Activated CD8-positive, alpha-beta memory T cell treated with anti-CD3 and anti-CD28 coated beads, Interleukin-2, amount 10 ng/mL, durations not matched to agents 7 days and 5 days (primary cell): Measurements from ENCODE around the gene PLEKHA4. TPM values are rescaled to one million over a fixed set of nuclear protein-coding genes. Genes with fewer than 3 reads are reported as not detected.
"Not testable (repeated sequence)": the region's sequence is repeated elsewhere in the genome, so short reads cannot be mapped to it uniquely, and the experiment has no call there.

Source experiments
- ATAC-seq: fragments of 150-1000 bp; cut with Tn5 transposase; one replicate; pipeline ENCODE4 v1.10.0; 2021; ENCODE audit warnings: moderate library complexity
- CTCF ChIA-PET: fragments of 350-600 bp; sonication (Branson Sonifier 250); formaldehyde crosslinking; loops from one replicate; lab custom pipeline; 2021; ENCODE audit warnings: antibody characterized with exemption; lab: Charles Lee
- DNase-seq: peaks from one replicate; pipeline ENCODE4 v3.0.0-alpha.2; 2020
- H3K27ac Mint-ChIP-seq: one replicate; pipeline ENCODE4 v1.8.0; 2021; ENCODE audit warnings: mild to moderate bottlenecking, mixed read lengths
- H3K27me3 Mint-ChIP-seq: one replicate; pipeline ENCODE4 v1.8.0; 2021; ENCODE audit warnings: mixed read lengths
- H3K36me3 Mint-ChIP-seq: one replicate; pipeline ENCODE4 v1.8.0; 2021; ENCODE audit warnings: mild to moderate bottlenecking, mixed read lengths
- H3K4me1 Mint-ChIP-seq: one replicate; pipeline ENCODE4 v1.8.0; 2021; ENCODE audit warnings: mixed read lengths
- H3K4me3 Mint-ChIP-seq: one replicate; pipeline ENCODE4 v1.8.0; 2021; ENCODE audit warnings: mild to moderate bottlenecking, moderate library complexity, mixed read lengths
- H3K9me3 Mint-ChIP-seq: one replicate; pipeline ENCODE4 v1.8.0; 2022; ENCODE audit warnings: low read depth, mixed read lengths
- total RNA-seq, 2 experiments: library from RNA; stranded (reverse); gene quantifications; one replicate each; pipeline ENCODE4 v1.2.3, GENCODE V29; 2021

Gene PLEKHA4
- total RNA-seq, 2 experiments from 2014 or later: 2.2 to 5.6 TPM

DNA sequence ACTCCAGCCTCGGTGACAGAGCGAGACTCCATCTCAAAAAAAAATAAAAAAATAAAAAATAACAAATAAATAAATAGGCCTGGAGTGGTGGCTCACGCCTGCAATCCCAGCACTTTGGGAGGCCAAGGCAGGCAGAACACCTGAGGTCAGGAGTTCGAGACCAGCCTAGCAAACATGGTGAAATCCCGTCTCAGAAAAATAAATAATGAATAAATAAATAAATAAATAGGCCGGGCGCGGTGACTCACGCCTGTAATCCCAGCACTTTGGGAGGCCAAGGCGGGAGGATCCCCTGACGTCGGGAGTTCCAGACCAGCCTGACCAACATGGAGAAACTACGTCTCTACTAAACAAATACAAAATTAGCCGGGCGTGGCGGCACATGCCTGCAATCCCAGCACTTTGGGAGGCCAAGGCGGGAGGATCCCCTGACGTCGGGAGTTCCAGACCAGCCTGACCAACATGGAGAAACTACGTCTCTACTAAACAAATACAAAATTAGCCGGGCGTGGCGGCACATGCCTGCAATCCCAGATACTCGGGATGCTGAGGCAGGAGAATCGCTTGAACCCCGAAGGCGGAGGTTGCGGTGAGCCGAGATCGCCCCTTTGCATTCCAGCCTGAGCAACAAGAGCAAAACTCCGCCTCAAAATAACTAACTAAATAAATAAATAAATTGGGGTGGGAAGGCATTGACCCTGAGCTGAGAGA lies 3.2 kb upstream of the PLEKHA4 start:
- CTCF ChIA-PET: interaction anchor here (0.9 to 3.5 kb wide), 9 partner anchors 9 to 122 kb away, joined by 3 to 16 read pairs (median 5); partner anchors contain the start of genes NUCB1 and RUVBL2
- not testable (repeated sequence) for H3K9me3 Mint-ChIP-seq, DNase-seq, ATAC-seq
- H3K27ac Mint-ChIP-seq: peak overlapping the region; percentile 100
- H3K36me3 Mint-ChIP-seq: peaks cover 31% of the 10 kb centered on the region
- H3K4me3 Mint-ChIP-seq: peak overlapping the region; percentile 98
- peaks cover 12% of the 10 kb centered on the region for H3K27me3 Mint-ChIP-seq
- peaks cover 39% of the 10 kb centered on the region for H3K4me1 Mint-ChIP-seq

DNA sequence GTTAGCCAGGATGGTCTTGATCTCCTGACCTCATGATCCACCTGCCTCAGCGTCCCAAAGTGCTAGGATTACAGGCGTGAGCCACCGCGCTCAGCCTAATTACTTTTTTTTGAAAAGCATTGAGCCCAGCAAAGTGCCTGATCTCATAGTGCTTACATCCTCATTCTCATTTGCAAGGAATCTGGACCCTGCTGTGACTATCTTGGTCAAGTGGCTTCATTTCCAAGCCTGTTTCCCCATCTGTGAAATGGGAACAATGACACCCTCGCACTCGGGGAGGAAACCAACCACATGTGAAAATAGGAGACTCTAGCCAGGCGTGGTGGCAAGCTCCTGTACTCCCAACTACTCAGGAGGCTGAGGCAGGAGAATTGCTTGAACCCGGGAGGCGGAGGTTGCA lies 1.6 kb upstream of the PLEKHA4 start:
- Mint-ChIP-seq H3K9me3 (no peaks in the 10 kb centered on the region), H3K27ac (no peak overlapping the region), H3K36me3 (peaks cover 19% of the 10 kb centered on the region), H3K4me3 (no peak overlapping the region), H3K27me3 (peaks cover 17% of the 10 kb centered on the region), H3K4me1 (peaks cover 24% of the 10 kb centered on the region)
- no peak for DNase-seq
- ATAC-seq: no peak
- CTCF ChIA-PET: interaction anchor here (0.7 to 3.5 kb wide), 2 partner anchors 27 to 165 kb away, joined by 3 to 16 read pairs; no protein-coding TSS in a partner anchor

DNA sequence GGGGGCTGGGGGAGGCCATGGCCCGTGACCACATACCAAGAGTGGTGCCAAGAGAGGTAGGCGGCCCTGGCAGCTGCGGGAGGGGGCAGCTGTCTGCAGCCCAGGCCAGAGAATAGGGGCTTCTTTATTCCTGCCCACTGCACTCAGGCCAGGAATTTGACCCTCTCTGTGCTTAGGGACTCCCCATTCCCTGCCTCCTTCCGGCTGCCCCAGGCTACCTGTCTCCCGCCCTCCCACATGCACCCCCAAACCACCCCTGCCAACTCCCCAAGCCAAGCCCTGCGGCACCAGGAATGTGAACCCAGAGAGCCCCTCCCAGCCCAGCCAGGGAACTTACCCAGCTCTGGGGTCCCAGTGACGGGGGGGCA lies 687 bp downstream of the PLEKHA4 start:
- Mint-ChIP-seq H3K4me1 (peaks cover 6% of the 10 kb centered on the region), H3K27ac (no peak overlapping the region), H3K4me3 (no peak overlapping the region), H3K9me3 (no peaks in the 10 kb centered on the region), H3K27me3 (peaks cover 17% of the 10 kb centered on the region), H3K36me3 (no peaks in the 10 kb centered on the region)
- DNase-seq: no peak
- CTCF ChIA-PET: no interaction called here
- ATAC-seq: no peak

DNA sequence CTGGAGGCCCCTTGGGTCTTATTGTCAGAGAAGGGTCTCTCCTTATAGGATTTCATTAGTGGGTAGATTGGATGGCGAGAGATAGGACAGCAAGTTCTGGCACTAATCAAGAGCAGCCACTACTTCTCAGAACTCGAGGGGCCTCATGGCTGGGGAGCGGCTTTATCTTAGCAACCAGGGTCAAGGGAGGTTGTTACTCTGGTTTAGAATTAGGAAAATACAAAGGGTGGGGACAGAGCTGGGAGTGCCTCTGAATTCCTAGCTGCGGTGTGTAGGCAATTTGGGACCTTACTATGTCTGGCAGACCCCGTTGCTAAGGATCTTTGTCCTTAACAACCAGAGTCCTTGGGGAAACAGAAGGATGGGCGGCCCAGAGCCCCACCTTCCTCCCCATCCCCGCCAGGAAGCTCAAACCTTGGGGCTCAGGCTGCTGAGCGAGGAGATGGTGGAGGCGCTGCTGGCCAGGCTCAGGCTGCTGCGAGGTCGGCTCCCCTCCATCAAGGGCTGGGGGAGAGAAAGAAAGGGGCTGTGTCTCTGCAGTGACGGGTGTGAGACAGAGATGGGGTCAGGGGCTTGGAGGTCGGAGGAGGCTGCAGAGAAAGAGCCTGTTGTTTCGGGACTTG lies 1.2 kb downstream of the PLEKHA4 start:
- CTCF ChIA-PET: interaction anchor here (1.8 kb wide), 1 partner anchor 25 kb away, joined by 5 read pairs; no protein-coding TSS in a partner anchor
- H3K4me1 Mint-ChIP-seq: peaks cover 6% of the 10 kb centered on the region
- no peak overlapping the region for H3K27ac Mint-ChIP-seq
- no peaks in the 10 kb centered on the region for H3K9me3 Mint-ChIP-seq
- DNase-seq: no peak
- H3K36me3 Mint-ChIP-seq: no peaks in the 10 kb centered on the region
- no peak overlapping the region for H3K4me3 Mint-ChIP-seq
- ATAC-seq: no peak
- peaks cover 17% of the 10 kb centered on the region for H3K27me3 Mint-ChIP-seq

DNA sequence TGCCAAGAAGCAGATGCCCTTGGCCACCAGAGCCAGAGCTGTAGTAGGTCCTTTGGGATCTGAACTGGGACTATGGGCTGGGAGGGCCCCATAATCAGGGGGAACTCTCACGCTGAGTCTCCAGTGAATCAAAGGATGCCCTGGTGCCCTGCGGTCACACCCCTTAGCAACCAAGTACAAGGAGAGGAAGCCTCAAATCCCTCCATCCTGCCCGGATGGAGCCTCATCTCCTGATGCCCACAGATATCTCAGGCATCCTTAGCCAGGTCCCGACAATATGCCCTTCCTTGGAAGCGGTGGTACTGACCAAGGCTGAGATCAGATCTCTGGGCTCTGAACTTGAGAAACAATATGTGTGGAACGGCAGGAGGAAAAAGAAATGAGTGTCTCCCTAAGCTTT lies 1.7 kb downstream of the PLEKHA4 start:
- no peaks in the 10 kb centered on the region for H3K36me3 Mint-ChIP-seq
- H3K27ac Mint-ChIP-seq: no peak overlapping the region
- H3K4me1 Mint-ChIP-seq: peaks cover 4% of the 10 kb centered on the region
- no peak overlapping the region for H3K4me3 Mint-ChIP-seq
- H3K27me3 Mint-ChIP-seq: peaks cover 17% of the 10 kb centered on the region
- CTCF ChIA-PET: interaction anchor here (1.8 kb wide), 1 partner anchor 24 kb away, joined by 5 read pairs; no protein-coding TSS in a partner anchor
- ATAC-seq (no peak), DNase-seq (no peak)
- H3K9me3 Mint-ChIP-seq: no peaks in the 10 kb centered on the region

DNA sequence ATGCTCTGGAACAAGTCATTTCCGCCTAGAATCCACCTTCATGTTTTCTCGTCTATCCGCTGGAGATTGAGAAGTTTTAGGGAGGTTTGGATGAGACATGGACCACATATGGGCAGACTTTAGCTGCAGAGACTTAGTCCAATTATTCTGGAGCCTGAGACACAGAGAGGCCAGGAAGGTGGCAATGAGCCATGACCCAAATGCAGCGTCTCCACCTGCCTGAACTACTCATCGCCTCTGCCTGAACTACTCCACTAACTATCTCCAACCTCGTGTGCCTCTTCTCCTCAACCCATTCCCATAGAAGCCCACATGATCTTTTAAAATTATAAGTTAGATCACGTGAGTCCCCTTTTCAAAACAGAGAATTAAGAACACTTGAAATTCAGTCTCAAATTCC lies 5.6 kb downstream of the PLEKHA4 start:
- no peak overlapping the region for H3K4me3 Mint-ChIP-seq
- ATAC-seq (no peak), DNase-seq (no peak)
- H3K4me1 Mint-ChIP-seq: peaks cover 4% of the 10 kb centered on the region
- H3K36me3 Mint-ChIP-seq: no peaks in the 10 kb centered on the region
- H3K27me3 Mint-ChIP-seq: peaks cover 13% of the 10 kb centered on the region
- H3K27ac Mint-ChIP-seq: peak overlapping the region; percentile 32
- CTCF ChIA-PET: interaction anchor here (1.3 kb wide), 1 partner anchor 20 kb away, joined by 3 read pairs; no protein-coding TSS in a partner anchor
- H3K9me3 Mint-ChIP-seq: no peaks in the 10 kb centered on the region

DNA sequence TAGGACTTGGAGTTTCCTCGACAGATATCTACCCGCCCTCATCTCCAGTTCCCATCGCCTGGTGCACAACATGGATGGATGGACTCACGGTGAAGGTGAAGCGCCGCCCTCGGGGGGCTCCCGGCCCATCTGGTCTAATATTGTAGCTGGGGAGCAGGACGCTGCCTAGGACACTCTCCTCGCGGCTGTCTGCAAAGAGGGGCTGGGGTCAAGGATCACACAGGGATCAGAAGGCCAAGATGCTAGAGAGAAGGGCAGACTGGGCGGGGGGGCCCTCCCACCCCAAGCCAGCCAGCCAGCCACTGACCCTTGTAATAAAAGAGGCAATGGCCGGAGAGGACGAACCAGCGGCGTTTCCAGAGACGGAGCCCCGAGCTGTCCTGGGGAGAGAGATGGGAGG lies 7.1 kb downstream of the PLEKHA4 start:
- ATAC-seq: no peak
- H3K9me3 Mint-ChIP-seq: no peaks in the 10 kb centered on the region

DNA sequence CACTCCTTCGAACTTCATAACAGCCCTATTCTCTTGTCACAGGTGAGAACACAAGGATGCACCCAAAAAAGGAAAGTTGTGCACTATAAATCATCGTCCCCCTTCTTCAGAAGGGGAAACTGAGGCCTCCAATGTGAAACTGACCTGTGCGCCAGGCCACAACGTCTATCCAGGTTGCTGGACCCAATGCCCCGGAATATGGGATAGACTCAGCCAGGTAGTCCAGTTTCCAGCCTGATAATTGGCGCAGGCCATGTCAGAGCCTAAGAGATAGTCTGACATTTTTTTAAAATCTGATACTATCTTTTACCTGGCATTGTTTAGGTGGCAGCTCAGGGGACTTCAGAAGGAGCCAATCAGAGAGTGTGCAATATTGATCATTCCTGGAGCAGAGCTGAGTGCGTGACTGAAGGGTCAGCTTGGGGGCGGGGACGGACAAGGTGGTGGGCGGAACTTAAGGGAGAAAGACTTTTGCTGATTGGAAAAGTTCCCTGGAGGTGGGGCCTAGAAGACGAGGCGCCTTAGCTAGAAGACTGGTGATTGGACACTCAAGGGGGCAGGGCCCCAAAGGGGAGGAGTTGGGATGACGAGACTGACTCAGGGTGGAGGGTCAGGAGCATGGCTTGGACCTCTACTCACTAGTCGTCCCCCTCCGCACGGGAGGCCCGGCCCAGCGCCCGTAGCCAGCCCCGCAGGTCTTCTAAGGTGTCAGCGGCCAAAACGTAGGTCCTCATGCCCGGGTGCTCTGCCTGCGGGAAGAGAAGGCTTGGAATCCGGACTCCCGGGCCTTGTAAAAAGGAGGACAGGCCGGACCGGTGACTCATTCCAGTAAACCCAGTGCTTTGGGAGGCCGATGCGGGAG lies 8.5 kb downstream of the PLEKHA4 start:
- no peaks in the 10 kb centered on the region for H3K9me3 Mint-ChIP-seq
- DNase-seq: no peak
- no peak for ATAC-seq
- H3K36me3 Mint-ChIP-seq: no peaks in the 10 kb centered on the region
- H3K27ac Mint-ChIP-seq: no peak overlapping the region
- H3K27me3 Mint-ChIP-seq: no peaks in the 10 kb centered on the region
- no peak overlapping the region for H3K4me3 Mint-ChIP-seq
- CTCF ChIA-PET: interaction anchor here (0.8 to 1.6 kb wide), 2 partner anchors 14 to 17 kb away, joined by 4 read pairs; no protein-coding TSS in a partner anchor
- peaks cover 4% of the 10 kb centered on the region for H3K4me1 Mint-ChIP-seq

More for the DNA sequence above, 7.1 kb downstream of the PLEKHA4 start:
- H3K27me3 Mint-ChIP-seq: peaks cover 3% of the 10 kb centered on the region
- CTCF ChIA-PET: interaction anchor here (0.6 to 1.6 kb wide), 2 partner anchors 13 to 66 kb away, joined by 3 to 4 read pairs; no protein-coding TSS in a partner anchor
- no peak for DNase-seq
- peaks cover 4% of the 10 kb centered on the region for H3K4me1 Mint-ChIP-seq
- H3K27ac Mint-ChIP-seq: no peak overlapping the region
- no peak overlapping the region for H3K4me3 Mint-ChIP-seq
- no peaks in the 10 kb centered on the region for H3K36me3 Mint-ChIP-seq

DNA sequence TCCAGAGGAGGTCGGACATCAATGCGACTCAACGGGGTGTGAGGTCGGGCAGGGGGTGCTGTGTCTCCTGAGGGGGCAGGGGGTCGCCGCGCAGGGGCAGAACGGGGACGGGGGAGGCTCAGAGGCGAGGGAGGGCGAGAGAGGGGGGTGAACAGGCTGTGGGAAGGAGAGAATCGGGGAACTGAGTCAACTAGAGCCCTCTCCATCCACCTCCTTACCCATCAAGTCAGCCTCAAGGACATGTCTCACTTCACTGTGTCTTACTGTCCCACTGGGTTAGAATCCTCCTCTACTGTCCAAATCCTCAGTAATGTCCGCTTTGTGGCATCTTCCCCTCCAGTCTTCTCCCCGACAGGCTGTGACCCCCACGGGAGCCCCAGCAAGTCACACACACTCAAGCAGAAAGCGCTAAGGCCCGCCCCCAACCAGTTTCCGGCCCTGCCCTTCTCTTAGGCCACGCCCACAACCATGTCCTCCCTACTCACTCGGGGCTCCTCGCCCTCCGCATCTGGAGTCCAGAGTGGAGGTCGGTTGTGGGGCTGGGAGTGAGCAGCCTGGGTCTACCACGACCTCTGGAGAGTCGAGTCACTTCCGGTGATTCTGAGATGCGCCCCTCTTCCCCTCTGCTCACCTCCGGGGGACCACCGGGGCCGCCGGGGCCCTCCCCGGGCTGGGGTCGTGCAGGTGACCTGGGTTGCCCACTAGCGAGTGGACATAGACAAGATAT lies 9.3 kb downstream of the PLEKHA4 start:
- no peaks in the 10 kb centered on the region for H3K9me3 Mint-ChIP-seq
- H3K36me3 Mint-ChIP-seq: no peaks in the 10 kb centered on the region
- peak overlapping the region; percentile 77 for H3K27ac Mint-ChIP-seq
- no peaks in the 10 kb centered on the region for H3K27me3 Mint-ChIP-seq
- ATAC-seq: peak; percentile 90
- H3K4me3 Mint-ChIP-seq: peak overlapping the region; percentile 78
- H3K4me1 Mint-ChIP-seq: peaks cover 4% of the 10 kb centered on the region
- CTCF ChIA-PET: interaction anchor here (8.1 kb wide), 1 partner anchor 16 kb away, joined by 51 read pairs; no protein-coding TSS in a partner anchor
- peak; percentile 87 for DNase-seq

DNA sequence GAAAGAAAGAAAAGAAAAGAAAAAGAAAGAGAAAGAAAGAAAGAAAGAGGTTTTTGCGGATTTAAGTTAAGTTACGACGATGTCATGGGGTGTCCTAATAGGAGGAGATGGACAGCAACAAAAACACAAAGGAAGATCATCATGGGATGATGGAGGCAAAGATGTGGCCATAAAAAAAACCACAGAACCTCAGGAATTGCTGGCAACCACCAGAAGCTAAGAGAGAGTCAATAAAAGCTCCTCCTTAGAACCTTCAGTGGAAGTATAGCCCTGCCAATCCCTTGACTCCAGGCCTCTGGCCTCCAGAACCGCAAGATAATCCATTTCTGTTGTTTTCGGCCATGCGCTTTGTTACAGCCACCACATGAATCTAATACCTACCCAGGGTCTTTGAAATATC lies 11.5 kb downstream of the PLEKHA4 start:
- CTCF ChIA-PET: interaction anchor here (8.1 kb wide), 1 partner anchor 14 kb away, joined by 51 read pairs; no protein-coding TSS in a partner anchor

DNA sequence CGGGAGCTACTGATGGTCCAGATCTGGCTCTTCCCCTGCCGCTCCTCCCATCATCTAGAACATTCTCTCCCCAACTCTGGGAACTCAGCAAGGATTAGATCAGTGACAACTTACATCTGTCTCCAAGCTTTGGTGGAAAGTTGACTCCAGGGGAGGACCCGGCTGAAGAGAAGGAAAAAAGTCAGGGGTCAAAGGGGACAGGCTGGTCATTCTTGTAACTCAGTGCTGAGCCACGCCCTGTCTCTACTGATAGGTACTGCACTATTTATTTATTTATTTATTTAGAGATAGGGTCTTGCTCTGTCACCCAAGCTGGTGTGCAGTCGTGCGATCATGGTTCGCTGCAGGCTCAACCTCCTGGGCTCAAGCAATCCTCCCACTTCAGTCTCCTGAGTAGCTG lies 14.3 kb downstream of the PLEKHA4 start:
- CTCF ChIA-PET: interaction anchor here (1.0 to 8.1 kb wide), 3 partner anchors 11 to 66 kb away, joined by 4 to 51 read pairs (median 5); partner anchors contain the start of gene HSD17B14
- no peaks in the 10 kb centered on the region for H3K9me3 Mint-ChIP-seq
- no peaks in the 10 kb centered on the region for H3K27me3 Mint-ChIP-seq
- peaks cover 1% of the 10 kb centered on the region for H3K4me1 Mint-ChIP-seq
- H3K36me3 Mint-ChIP-seq: no peaks in the 10 kb centered on the region
- no peak overlapping the region for H3K4me3 Mint-ChIP-seq
- ATAC-seq: no peak
- DNase-seq: no peak
- no peak overlapping the region for H3K27ac Mint-ChIP-seq

More for the DNA sequence above, 11.5 kb downstream of the PLEKHA4 start:
- no peaks in the 10 kb centered on the region for H3K27me3 Mint-ChIP-seq
- no peak overlapping the region for H3K4me3 Mint-ChIP-seq
- H3K9me3 Mint-ChIP-seq: no peaks in the 10 kb centered on the region
- H3K4me1 Mint-ChIP-seq: peaks cover 4% of the 10 kb centered on the region
- no peaks in the 10 kb centered on the region for H3K36me3 Mint-ChIP-seq
- ATAC-seq (no peak), DNase-seq (no peak)
- H3K27ac Mint-ChIP-seq: no peak overlapping the region

DNA sequence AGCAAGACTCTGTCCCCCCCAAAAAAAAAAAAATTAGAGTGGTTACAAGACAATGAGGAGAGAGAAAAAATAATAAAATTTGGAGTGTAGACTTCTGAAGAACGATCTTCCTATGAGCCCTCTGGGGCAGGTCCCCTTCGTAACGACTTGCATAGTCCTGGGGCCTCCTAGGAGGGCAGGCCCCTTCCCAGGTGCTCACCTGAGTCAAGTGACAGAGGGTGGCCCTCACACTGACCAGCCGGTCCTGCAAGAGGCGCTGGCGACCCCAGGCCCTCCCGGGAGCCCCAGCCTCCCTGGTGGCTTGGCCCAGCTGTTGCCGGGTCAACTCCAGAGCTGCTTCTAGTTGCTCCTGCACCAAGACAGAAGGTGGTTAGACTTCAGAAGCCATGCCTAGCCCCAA lies 14.9 kb downstream of the PLEKHA4 start:
- CTCF ChIA-PET: interaction anchor here (1.6 to 8.1 kb wide), 3 partner anchors 10 to 117 kb away, joined by 3 to 51 read pairs (median 4); no protein-coding TSS in a partner anchor
- H3K4me3 Mint-ChIP-seq: no peak overlapping the region
- no peaks in the 10 kb centered on the region for H3K4me1 Mint-ChIP-seq
- no peaks in the 10 kb centered on the region for H3K27me3 Mint-ChIP-seq
- H3K36me3 Mint-ChIP-seq: no peaks in the 10 kb centered on the region
- no peak for ATAC-seq
- no peak for DNase-seq
- no peak overlapping the region for H3K27ac Mint-ChIP-seq
- H3K9me3 Mint-ChIP-seq: no peaks in the 10 kb centered on the region
